SIG-M5 (cell line): Measurements from ENCODE around the gene GALP.
"Not testable (repeated sequence)": the region's sequence is repeated elsewhere in the genome, so short reads cannot be mapped to it uniquely, and the experiment has no call there.

Experiments used
- DNase-seq: peaks from one replicate; lab custom pipeline; 2025; lab: John Stamatoyannopoulos, UW

GALP gene

GRCh38 chr19:56191115-56191514, 15.3 kb downstream of the GALP start:
- no peak for DNase-seq

GRCh38 chr19:56191711-56192110, 15.9 kb downstream of the GALP start:
- no peak for DNase-seq

DNA sequence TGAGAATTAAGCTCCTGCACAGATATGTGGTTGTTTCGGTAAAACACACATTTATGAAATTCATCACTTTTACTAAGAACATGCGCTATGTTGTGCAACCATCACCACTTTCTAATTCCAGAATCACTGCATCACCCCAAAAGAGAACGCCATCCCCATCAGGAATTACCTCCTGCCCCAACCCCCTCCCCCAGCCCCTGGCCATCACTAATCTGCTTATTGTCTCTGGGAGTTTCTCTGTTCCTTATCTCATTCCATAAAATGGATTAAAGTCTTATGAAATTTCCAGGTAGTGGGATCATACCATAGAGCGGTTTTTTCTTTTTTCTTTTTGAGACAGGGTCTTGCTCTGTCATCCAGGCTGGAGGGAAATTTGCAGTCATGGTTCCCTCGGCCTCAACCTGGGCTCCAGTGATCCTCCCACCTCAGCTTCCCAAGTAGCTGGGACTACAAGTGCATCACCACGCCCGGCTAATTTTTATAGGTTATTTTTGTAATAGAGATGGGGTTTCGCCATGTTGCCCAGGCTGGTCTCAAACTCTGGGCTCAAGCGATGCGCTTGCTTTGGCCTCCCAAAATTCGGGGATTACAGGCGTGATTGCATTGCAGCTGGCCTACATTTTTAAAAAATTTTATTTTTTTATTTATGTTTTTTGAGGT, 18.3 kb downstream of the GALP start:
- DNase-seq = no peak

- not testable (repeated sequence) for DNase-seq
Observed at GRCh38 chr19:56197646-56198045, 21.8 kb downstream of the GALP start, which contains the start of gene ZSCAN5B. Gene ZSCAN5B (minus strand): TSS chr19:56197783. CDS start chr19:56193052, 4,731 bp downstream.

- DNase-seq = no peak
Observed at GRCh38 chr19:56199687-56200086, 23.9 kb downstream of the GALP start.

DNA sequence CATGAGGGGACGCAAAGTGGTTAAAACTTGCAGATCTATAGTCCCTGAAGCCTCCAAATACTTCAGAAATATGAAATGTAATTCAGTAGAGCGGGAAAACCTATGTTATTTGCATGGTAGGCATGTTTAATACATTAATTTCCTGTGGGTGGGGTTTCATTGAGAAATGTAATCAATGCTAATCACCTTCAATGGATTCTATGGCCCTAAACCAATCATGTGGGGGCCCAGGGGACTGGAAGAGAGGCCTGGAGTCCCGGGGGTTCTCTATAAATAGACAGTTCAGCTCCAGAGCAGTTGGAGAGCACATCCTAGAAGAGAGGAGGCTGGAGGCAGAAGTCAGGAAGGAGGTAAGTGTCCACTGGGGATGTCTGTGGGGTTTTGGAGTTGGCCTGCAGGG, 26.2 kb downstream of the GALP start, which contains the start of gene ZSCAN5C:
Gene ZSCAN5C, plus strand, starts transcription at position 301 of the 400 bp plus-strand sequence. CDS start 3,641 bp downstream, outside the sequence.
- DNase-seq = no peak

DNA sequence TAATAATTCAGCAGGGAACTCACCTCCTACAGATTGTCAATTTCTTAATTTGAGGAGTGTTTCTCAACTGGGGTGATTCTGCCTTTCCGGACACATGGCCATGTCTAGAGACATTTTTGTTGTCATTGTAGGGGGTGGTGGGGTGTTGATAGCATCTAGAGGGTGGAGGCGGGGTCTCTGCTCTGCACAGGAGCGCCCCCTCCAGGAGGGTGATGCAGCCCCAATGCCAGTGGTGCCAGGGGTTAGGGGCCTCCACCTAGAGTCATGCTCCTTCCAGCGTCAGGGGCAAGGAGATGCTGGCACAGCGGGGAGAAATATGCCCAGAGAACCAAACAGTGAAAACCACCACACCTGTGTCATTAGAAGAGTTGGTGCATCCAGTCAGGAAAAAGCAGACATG, 31.8 kb downstream of the GALP start:
- DNase-seq = not testable (repeated sequence)

DNA sequence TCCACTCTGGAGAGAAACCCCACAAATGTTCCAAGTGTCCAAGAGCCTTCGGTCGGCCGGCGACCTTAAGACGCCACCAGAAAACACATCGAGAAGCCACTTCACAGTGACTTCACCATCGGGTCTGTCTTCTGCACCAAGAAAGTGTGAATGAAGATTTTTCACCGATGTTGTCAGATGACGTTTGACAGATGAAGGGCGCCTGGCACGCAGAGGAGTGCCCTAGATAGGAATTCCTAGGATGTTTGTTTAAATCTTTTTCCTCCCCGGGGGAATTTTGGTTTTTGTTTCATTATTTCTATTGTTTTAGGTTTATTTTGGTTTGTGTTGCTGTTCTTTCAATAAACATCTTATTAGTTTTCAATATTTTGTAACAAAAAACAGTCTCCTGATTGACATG, 33.3 kb downstream of the GALP start:
- no peak for DNase-seq

DNA sequence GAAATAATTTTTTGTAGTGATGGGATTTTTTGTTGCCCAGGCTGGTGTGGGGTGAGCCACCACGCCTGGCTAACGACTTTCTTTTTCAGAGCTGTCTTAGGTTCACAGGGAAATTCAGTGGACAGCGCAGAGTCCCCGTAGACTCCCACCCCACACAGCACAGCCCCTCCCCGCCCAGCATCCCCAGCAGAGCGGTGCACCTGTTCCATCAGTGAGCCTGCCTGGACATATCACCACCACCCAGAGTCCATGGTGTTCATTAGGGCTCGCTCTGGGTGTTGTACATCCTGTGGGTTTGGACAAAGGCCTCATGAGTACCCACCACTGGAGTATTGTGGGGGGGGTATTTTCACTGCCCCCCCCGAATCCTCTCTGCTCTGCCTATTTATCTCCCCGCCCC, 34.2 kb downstream of the GALP start:
- not testable (repeated sequence) for DNase-seq

DNA sequence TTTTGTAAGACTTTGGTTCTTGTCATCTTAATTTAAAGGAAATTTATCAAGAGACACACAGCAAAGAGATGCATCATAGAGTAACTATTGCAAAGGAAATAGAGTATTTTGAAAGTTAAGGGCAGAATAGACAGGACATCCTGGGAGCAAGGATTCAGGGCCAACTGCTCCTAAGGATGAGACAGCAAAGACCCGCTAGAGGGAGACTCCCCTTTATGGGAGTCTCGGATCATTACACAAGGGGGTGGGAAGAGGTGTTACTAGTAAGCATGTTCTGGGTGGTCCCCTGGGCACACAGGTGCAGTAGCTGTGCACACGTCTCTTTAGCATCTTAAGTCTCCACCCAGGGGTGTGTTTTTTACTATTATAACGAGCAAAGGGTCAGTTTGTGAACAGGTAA, 35.9 kb downstream of the GALP start:
- DNase-seq = no peak

DNA sequence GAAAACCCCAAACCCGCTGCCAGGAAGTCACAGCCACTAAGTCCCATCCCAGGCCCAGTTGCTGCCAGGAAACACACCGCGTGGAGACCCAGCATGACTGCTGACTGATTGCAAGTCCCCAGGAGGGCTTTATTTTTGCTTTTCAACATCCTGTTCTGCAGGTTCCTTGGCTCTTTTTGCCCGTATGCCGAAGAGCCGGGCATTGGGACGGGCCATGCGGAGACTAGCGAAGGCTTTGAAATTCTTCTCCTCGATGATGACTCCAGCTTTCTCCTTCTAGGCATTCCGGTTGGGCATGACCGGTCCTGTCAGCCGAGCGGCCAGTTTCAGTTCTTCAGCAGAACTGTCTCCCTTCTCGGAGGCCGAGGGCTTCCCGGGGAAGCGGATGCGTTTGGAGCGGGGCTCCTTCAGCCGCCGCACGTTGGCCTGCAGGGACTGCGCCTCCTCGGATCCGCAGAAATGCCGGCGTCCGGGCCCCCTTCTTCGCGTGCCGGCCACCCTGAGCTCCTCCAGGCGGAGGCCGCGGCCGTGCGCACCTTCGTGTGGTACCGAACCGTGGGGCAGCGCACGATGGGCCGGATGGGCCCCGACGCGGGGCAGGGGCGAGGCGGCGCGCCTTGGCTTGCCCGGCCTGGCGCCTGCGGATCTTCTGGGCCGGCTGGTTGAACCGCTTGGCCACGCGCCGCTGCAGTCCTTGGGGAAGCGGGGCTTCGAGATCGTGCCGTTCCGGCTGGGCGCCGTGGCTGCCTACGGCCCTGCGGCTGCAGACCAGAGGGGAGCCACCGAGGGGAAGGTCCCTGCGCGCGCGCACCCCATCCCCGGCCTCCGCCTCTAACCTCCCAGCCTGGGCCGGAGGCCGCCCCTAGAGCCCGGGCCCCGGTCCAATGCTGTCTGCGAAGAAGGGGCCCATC, 41.5 kb downstream of the GALP start:
- DNase-seq = no peak

DNA sequence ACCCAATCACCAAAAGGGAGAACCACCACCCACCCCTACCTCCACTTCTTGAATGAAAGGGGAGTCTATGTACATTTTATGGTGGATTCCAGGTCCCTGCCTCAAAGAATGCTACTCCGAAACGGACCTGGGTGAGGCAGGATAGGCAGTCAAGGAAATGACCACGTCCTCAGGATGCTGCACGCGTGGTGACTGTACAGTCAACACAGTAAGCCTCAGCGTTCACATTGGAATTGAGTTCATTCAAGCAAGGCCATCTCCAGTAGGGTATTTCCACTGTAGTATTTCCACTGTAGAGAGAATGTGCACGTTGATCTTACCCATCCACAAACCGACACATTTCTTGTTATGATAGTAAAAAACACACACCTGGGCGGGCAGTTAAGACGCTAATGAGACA, 43.2 kb downstream of the GALP start:
- no peak for DNase-seq

DNA sequence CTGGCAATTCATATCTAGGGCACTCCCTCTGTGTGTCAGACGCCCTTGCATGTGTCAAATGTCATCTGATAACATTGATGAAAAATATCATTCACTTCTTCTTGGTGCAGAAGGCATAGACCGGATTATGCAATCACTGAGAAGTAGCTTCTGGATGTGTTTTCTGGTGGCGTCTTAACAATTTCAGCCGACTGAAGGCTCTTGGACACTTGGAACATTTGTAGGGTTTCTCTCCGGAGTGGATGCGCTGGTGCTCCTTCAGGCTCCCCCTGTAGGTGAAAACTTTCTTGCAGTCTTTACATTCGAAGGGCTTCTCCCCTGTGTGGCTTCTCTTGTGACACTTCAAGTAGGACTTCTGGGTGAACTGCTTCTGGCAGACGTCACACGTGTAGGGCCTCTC, 45.6 kb downstream of the GALP start:
- not testable (repeated sequence) for DNase-seq

GRCh38 chr19:56221851-56222250, 46.0 kb downstream of the GALP start:
- no peak for DNase-seq

DNA sequence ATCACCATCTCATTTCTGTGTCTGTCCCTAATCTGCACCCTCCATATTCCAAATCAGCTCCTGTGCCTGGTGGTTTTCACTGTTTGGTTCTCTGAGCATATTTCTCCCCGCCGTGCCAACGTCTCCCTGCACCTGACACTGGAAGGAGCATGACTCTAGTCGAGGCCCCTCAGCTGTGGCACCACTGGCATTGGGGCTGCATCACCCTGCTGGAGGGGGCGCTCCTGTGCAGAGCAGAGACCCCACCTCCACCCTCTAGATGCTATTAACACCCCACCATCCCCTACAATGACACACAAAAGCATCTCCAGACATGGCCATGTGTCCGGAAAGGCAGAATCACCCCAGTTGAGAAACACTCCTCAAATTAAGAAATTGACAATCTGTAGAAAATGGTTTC, 47.1 kb downstream of the GALP start:
- DNase-seq = no peak

DNA sequence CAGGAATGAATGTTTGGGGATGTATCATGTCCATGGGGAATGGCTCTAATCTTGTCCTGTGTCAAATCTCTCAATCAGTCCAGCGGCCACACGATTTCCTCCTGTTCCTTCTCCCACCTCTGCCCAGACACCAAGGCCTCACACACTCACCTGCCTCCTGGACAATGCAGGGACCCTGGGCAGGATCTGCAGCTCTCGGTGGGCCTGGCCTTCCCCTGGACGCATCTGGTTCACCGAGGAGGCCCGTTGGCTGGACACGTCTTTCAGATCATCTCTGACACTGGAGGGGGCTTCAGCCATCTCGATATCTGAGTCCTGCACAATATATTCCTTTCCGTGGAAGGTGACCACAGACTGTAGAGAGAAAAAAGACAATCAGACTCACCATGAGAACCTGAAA, 47.7 kb downstream of the GALP start:
- DNase-seq = no peak
